AG09319 (cell line): ENCODE data around the gene PTPN18.

Experiments
- DNase-seq: peaks from one replicate; pipeline ENCODE4 v3.0.0-alpha.2; 2010; ENCODE audit warnings: low read depth; ENCODE audit errors: extremely low read depth
- TF ChIP-seq, protein P1 (sequence below): IDR thresholded peaks from 2 replicates; pipeline ENCODE4 v1.5.1; 2011; ENCODE audit warnings: low read depth, mild to moderate bottlenecking, inconsistent platforms, low read length, moderate library complexity

PTPN18 gene

DNA sequence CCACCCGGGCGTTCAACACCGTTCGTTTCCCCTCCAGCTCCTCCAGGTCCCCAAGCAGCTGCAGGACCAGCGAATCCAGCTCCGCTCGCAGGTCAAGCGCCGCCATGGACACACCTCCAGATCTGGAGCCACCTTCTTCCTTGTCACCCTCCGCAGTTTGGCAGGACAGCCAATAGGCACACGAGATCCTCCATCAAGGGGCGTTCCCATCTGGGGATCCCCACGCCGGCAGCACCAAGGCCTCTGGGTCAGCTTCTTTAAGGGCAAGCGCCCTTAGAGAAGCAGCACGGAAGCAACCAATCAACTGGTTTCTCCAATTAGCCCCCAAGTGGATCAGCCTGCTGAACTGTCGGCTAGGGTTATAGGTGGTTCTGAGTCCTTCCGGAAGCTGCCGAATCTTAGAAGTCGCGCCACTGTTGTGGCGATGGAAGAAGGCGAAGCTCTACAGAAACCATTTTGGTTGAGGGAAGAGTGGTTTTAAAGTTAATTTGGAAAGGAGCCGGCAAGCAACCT lies 13.8 kb upstream of the PTPN18 start:
- TF ChIP-seq, protein P1, sequence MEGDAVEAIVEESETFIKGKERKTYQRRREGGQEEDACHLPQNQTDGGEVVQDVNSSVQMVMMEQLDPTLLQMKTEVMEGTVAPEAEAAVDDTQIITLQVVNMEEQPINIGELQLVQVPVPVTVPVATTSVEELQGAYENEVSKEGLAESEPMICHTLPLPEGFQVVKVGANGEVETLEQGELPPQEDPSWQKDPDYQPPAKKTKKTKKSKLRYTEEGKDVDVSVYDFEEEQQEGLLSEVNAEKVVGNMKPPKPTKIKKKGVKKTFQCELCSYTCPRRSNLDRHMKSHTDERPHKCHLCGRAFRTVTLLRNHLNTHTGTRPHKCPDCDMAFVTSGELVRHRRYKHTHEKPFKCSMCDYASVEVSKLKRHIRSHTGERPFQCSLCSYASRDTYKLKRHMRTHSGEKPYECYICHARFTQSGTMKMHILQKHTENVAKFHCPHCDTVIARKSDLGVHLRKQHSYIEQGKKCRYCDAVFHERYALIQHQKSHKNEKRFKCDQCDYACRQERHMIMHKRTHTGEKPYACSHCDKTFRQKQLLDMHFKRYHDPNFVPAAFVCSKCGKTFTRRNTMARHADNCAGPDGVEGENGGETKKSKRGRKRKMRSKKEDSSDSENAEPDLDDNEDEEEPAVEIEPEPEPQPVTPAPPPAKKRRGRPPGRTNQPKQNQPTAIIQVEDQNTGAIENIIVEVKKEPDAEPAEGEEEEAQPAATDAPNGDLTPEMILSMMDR: no peak
- DNase-seq: peak; percentile 76

DNA sequence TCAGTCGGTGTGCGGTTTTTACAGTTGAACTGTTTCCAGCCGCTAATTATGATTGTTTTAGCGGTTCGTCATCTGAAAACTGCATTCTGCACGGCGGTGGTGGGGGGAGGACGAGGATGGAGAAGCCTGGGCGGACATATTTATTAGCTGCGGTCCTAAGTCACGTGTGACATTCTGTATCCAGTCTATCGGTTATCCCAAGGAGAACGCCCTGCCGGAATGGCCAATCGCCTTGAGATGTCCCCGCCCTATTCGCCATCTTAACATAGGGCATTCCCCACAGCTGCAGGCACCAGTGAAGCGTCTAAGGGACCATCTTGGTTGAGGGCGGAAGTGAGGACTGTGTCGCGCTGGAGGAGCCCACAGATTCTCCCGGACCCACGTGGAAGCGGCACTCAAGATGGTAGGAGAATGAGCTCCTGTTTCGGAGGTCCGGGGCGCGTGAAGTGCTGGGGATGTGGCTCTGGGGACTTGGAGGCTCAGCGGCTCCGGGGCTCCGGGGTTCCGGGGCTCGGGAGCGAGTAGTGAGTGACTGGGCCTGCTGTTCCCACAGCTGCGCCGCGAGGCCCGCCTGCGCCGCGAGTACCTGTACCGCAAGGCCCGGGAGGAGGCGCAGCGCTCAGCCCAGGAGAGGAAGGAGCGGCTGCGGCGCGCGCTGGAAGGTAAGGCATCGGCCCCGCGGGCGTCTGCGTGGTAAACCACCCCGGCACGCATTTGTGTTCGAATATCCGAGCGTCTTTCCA lies 13.2 kb upstream of the PTPN18 start, which contains the start of gene IMP4:
TSS of gene IMP4 (plus strand) at position 365 of the 743 bp plus-strand sequence. CDS start at position 401, 36 bp downstream.
- DNase-seq: peak; percentile 98
- TF ChIP-seq, protein P1: peak; percentile 34

DNA sequence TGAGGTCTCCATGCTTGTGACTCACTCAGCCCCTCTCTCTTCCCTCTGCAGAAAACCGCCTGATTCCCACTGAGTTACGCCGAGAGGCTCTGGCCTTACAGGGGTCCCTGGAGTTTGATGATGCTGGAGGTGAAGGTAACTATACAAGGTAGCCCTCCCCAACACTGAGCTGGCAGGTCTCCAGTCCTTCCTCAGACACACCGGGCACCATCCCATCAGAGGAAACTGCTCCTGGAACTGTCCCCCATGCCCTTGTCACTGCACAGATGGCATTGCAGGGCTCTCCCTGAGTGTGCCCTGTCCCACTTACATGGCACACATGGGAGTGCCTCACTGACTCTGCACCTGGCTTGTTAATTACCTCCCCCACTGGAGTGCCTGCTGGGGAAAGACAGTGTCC lies 11.3 kb upstream of the PTPN18 start:
- DNase-seq: no peak
- TF ChIP-seq, protein P1: no peak

DNA sequence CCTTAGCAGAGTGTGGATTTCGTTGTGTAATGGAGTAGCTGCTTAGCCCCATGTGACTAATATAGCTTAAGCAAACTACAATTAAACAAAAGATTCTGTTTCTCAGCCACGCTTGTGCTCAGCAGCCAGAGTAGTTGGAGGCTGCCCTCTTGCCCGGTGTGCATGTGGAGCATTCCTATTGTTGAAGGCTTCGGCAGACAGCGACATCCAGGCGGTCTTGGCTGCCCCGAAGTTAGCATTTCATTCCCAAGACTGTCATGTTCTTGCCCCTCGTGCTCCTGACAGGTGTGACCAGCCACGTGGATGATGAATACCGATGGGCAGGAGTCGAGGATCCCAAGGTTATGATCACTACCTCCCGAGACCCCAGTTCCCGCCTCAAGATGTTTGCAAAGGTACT lies 10.8 kb upstream of the PTPN18 start:
- TF ChIP-seq, protein P1: no peak
- DNase-seq: no peak

DNA sequence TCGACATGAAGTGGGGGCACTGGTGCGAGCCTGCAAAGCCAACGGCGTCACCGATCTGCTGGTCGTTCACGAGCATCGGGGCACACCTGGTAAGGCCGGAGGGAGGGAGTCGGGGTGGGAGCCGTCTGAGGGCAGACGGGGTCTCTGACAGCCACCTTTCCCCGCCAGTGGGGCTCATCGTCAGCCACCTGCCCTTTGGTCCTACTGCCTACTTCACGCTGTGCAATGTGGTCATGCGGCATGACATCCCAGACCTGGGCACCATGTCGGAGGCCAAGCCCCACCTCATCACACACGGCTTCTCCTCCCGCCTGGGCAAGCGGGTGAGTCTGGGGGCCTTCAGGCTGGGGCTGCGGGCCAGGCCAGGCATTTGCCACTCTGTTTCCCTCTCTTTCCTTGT lies 10.2 kb upstream of the PTPN18 start:
- TF ChIP-seq, protein P1: no peak
- no peak for DNase-seq

DNA sequence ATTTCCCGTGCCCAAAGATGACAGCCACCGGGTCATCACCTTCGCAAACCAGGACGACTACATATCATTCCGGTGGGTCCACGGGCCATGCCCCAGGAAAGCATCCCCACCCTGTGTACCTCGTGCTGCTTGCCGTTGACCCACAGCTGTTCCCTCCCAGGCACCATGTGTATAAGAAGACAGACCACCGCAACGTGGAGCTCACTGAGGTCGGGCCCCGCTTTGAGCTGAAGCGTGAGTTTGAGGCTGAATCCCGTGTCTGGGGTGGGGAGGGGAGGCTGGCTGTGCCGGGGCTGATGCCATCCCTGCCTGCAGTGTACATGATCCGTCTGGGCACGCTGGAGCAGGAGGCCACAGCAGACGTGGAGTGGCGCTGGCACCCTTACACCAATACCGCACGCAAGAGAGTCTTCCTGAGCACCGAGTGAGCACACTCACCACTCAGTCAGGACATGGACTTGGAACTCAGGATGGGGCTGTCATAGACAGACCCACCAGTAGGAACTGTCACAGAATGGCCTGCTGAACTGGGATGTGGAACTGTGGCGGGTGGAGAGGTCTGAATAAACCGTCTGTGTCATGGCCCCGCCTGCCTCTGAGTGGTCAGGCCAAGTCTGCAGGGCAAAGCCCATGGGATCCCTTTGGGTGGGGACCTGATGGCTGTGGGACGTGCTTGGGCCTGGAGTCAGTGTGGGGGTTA lies 9.7 kb upstream of the PTPN18 start:
- no peak for DNase-seq
- TF ChIP-seq, protein P1: no peak

DNA sequence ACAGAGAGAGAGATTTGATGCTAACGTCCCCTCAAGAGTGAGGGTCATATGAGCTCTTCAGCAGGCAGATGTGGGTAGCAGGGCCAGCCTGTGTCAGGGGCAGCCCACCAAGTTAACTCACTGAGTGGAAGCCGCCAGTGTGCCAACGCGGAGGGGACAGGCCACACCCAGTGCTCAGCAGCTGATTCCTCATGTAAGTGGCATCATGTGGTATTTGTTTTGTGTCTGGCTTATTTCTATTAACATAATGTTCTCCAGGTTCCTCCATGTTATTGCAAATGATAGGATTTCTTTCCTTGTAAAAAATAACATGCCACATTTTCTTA lies 9.2 kb upstream of the PTPN18 start:
- TF ChIP-seq, protein P1: no peak
- no peak for DNase-seq
